ENCODE data around the gene WDR18. TPM values are rescaled to one million over a fixed set of nuclear protein-coding genes. Genes with fewer than 3 reads are reported as not detected.

WDR18 gene
- total RNA-seq, 1 donor from 2014 or later: 20.7 TPM

Other genes with a start within 250 kb of the WDR18 start
- gene MISP, start 233.2 kb upstream of the WDR18 start, total RNA-seq: not detected
- 67.6 TPM for gene PTBP1, start 186.9 kb upstream of the WDR18 start, total RNA-seq
- gene PLPPR3, start 162.4 kb upstream of the WDR18 start, total RNA-seq: not detected
- not detected for gene AZU1, start 156.5 kb upstream of the WDR18 start, total RNA-seq
- gene PRTN3, start 143.3 kb upstream of the WDR18 start, total RNA-seq: not detected
- 1.6 TPM for gene ELANE, start 132.0 kb upstream of the WDR18 start, total RNA-seq
- 655 TPM for gene CFD, start 124.7 kb upstream of the WDR18 start, total RNA-seq
- gene MED16, start 91.2 kb upstream of the WDR18 start, total RNA-seq: 23.5 TPM
- not detected for gene RNU6-9, start 90.9 kb upstream of the WDR18 start, total RNA-seq
- gene R3HDM4, start 71.1 kb upstream of the WDR18 start, total RNA-seq: 21.9 TPM
- gene KISS1R, start 67.0 kb upstream of the WDR18 start, total RNA-seq: not detected
- 6.7 TPM for gene ARID3A, start 58.3 kb upstream of the WDR18 start, total RNA-seq
- gene GRIN3B, start 16.1 kb downstream of the WDR18 start, total RNA-seq: 0.35 TPM
- gene TMEM259, start 36.8 kb downstream of the WDR18 start, total RNA-seq: 106 TPM
- not detected for gene RNU6-2, start 37.2 kb downstream of the WDR18 start, total RNA-seq
- 69.3 TPM for gene CNN2, start 42.3 kb downstream of the WDR18 start, total RNA-seq
- 7.7 TPM for gene ABCA7, start 55.8 kb downstream of the WDR18 start, total RNA-seq
- 6.6 TPM for gene ARHGAP45, start 82.8 kb downstream of the WDR18 start, total RNA-seq
- 142 TPM for gene POLR2E, start 111.0 kb downstream of the WDR18 start, total RNA-seq
- 361 TPM for gene GPX4, start 119.6 kb downstream of the WDR18 start, total RNA-seq
- 14.7 TPM for gene SBNO2, start 189.9 kb downstream of the WDR18 start, total RNA-seq
- 49.9 TPM for gene STK11, start 221.4 kb downstream of the WDR18 start, total RNA-seq

Measured in Right ventricle myocardium inferior (tissue), 1 donor.